ENCODE data around the gene KRT1.

GRCh38 chr12:52701281-52701680 is 21.1 kb upstream of the KRT1 start:
- no peak for TF ChIP-seq EZH2phosphoT487 (IDR thresholded peaks at IDR 0.05; ENCODE audit: borderline replicate concordance, low read depth)
- TF ChIP-seq MAX (IDR thresholded peaks at IDR 0.05; ENCODE audit: low read depth) = no peak
- no peak for TF ChIP-seq TCF12 (IDR thresholded peaks at IDR 0.05)
- TF ChIP-seq USF1 (IDR thresholded peaks at IDR 0.05; ENCODE audit: borderline replicate concordance, low read depth) = no peak
- no peak for TF ChIP-seq CHD2 (IDR thresholded peaks at IDR 0.05; ENCODE audit: low read length, partially characterized antibody)
- no peak for TF ChIP-seq PBX3 (IDR thresholded peaks at IDR 0.05)
- no peak for TF ChIP-seq SMC3 (IDR thresholded peaks at IDR 0.05; ENCODE audit: low read depth, low read length)
- TF ChIP-seq FOSL2 (IDR thresholded peaks at IDR 0.05; ENCODE audit: borderline replicate concordance, low read depth) = no peak
- TF ChIP-seq RAD21 (IDR thresholded peaks at IDR 0.05; ENCODE audit: low read length) = no peak
- no peak for TF ChIP-seq POLR2AphosphoS5 (IDR thresholded peaks at IDR 0.05; ENCODE audit: low read depth, low read length)
- no peak for TF ChIP-seq CTCF (IDR thresholded peaks at IDR 0.05)
- TF ChIP-seq FOXM1 (IDR thresholded peaks at IDR 0.05; ENCODE audit: low read depth) = no peak
- no peak for TF ChIP-seq TAF1 (IDR thresholded peaks at IDR 0.05; ENCODE audit: borderline replicate concordance, low read depth, low read length)
